ENCODE results near the gene PCDHGC5.

DNA sequence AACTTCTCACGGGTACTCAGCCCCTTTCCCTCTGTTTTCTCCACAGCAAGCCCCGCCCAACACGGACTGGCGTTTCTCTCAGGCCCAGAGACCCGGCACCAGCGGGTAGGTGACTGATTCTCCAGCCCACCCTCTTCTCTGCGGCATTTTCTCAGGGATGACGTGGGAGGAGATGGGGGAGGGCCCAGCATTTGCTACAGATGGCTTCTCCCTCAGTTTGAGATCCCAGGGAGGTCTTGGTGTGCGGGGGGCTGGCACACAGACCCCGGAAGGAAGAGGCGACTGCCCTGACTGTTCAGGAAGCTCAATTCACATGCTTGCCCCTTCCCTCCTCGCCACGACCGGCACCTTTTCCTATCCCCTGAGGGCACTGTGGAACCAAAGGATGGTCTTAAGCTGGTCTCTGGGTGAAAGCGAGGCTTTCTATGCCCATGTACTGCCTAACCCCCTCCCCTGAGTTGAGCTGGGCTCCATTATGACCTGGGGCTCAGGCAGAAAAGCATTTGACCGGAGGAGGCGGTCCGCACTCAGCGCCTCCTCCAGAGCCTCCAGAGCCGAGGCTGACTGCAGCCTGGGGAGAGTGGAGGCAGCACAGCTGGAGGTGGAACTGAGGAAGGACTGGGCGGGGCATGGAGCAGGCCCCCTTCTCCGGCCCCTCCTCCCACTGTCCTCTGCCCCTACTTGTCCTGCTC, 6.0 kb downstream of the PCDHGC5 start:
- TF ChIP-seq, protein P1, sequence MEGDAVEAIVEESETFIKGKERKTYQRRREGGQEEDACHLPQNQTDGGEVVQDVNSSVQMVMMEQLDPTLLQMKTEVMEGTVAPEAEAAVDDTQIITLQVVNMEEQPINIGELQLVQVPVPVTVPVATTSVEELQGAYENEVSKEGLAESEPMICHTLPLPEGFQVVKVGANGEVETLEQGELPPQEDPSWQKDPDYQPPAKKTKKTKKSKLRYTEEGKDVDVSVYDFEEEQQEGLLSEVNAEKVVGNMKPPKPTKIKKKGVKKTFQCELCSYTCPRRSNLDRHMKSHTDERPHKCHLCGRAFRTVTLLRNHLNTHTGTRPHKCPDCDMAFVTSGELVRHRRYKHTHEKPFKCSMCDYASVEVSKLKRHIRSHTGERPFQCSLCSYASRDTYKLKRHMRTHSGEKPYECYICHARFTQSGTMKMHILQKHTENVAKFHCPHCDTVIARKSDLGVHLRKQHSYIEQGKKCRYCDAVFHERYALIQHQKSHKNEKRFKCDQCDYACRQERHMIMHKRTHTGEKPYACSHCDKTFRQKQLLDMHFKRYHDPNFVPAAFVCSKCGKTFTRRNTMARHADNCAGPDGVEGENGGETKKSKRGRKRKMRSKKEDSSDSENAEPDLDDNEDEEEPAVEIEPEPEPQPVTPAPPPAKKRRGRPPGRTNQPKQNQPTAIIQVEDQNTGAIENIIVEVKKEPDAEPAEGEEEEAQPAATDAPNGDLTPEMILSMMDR (IDR thresholded peaks at IDR 0.05; ENCODE audit: low read length), result no peak
- TF ChIP-seq EZH2 (IDR thresholded peaks at IDR 0.05; ENCODE audit: borderline replicate concordance, low read length), result no peak

Data from OCI-LY1 (cell line).